GM21786 (cell line): ENCODE measurements around the gene CDH10.

Experiments
- ATAC-seq: cut with Tn5 transposase; IDR thresholded peaks from one replicate; pipeline ENCODE4 v1.9.1; 2021; ENCODE audit not compliant: unreplicated experiment

The CDH10 gene

GRCh38 chr5:24491490-24491889, 153.3 kb downstream of the CDH10 start:
- ATAC-seq, result no peak

- ATAC-seq, result no peak
Observed at GRCh38 chr5:24487368-24488229, 157.2 kb downstream of the CDH10 start.

DNA sequence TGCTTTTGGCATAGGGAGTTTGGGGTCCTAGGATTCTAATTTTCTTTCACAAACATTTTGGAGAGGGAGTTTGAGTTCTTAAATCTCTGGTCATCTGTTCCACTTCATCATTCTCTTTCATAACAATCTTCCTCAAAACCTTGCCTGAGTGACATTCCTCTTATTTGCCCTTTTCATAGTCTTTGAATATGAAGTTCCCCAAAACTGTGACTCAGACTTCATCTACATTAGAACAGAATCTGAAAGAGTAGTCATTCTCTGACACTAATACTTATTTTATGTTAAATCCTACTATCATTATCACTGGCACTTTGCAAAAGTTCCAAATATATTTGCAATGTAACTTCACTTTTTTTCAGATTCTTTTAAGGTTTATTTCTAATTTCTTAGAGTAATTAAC, 163.8 kb downstream of the CDH10 start:
- ATAC-seq, result no peak

- no peak for ATAC-seq
Observed at GRCh38 chr5:24477958-24478357, 166.8 kb downstream of the CDH10 start.

- no peak for ATAC-seq
Observed at GRCh38 chr5:24475101-24475500, 169.7 kb downstream of the CDH10 start.

GRCh38 chr5:24474685-24475084, 170.1 kb downstream of the CDH10 start:
- no peak for ATAC-seq

- ATAC-seq, result no peak
Observed at GRCh38 chr5:24472518-24472917, 172.3 kb downstream of the CDH10 start.

DNA sequence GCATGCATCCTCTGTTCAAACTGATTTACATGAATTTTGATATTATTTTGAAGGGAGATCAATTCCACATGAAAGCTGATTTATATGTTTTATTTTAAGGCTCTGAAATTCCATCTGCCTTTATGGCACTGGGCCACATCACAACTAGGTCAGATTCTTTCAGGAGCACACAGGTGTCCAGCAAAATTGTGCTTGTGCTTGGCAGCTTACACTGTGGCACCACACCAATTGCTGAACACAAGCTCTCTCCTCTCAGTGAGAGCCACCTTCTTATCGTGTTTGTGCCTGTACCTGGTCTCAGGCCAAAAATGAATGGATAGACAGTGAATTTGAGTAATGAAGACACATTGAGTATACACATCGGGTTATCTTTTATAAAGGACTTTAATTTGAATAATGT, 200.4 kb downstream of the CDH10 start:
- ATAC-seq, result no peak

- ATAC-seq, result no peak
Observed at GRCh38 chr5:24439465-24439864, 205.3 kb downstream of the CDH10 start.
